B cell (primary cell): ENCODE data around the gene MIR17HG. TPM values are rescaled to one million over a fixed set of nuclear protein-coding genes. Genes with fewer than 3 reads are reported as not detected.

Source experiments
- ATAC-seq: fragments of 200-7000 bp; cut with Tn5 transposase; one replicate; pipeline ENCODE4 v1.10.0; 2021; ENCODE audit warnings: low read depth, mild to moderate bottlenecking, moderate number of reproducible peaks, moderate library complexity
- CTCF ChIA-PET: fragments of 350-600 bp; sonication (Branson Sonifier 250); formaldehyde crosslinking; loops from one replicate; lab custom pipeline; 2021; ENCODE audit warnings: antibody characterized with exemption, inconsistent platforms; lab: Charles Lee
- POLR2A ChIA-PET: fragments of 350-600 bp; sonication (Branson Sonifier 250); formaldehyde crosslinking; loops from one replicate; lab custom pipeline; 2021; ENCODE audit warnings: antibody characterized with exemption; lab: Charles Lee
- DNase-seq: peaks from one replicate; pipeline ENCODE4 v3.0.0; 2013
- H2AFZ ChIP-seq: 2 replicates; pipeline ENCODE4 v1.6.1; 2012; ENCODE audit warnings: mild to moderate bottlenecking, low read depth, low read length; ENCODE audit not compliant: insufficient read depth, poor library complexity, severe bottlenecking
- H3K27ac ChIP-seq, 2 donors: 1 replicate in 1 of 2; 2 replicates in 1 of 2; pipeline ENCODE4 v1.5.1; 2012 to 2013; ENCODE audit warnings: low read length in 2 of 2, mild to moderate bottlenecking in 2 of 2, moderate library complexity in 1 of 2
- H3K27me3 ChIP-seq, 4 experiments: fragments of 200-600 bp in 1 of 4; sonication (generic) in 1 of 4; replicated peaks in 1 of 4; 1 replicate in 2 of 4; 2 replicates in 2 of 4; pipeline versions ENCODE4 v1.6.1 to v1.7.0; 2013 to 2016; ENCODE audit warnings: low read length in 3 of 4, mild to moderate bottlenecking in 2 of 4, mixed read lengths in 1 of 4, moderate library complexity in 1 of 4; ENCODE audit not compliant: insufficient read depth in 4 of 4, control insufficient read depth in 3 of 4; ENCODE audit errors: control extremely low read depth in 1 of 4
- H3K36me3 ChIP-seq, 2 experiments: replicated peaks in 1 of 2; 1 replicate in 1 of 2; 2 replicates in 1 of 2; pipeline versions ENCODE4 v1.6.1 to v1.7.1; 2013; ENCODE audit warnings: low read length in 1 of 2; ENCODE audit not compliant: insufficient read depth in 2 of 2, control insufficient read depth in 1 of 2; ENCODE audit errors: control extremely low read depth in 1 of 2, extremely low read depth in 1 of 2
- H3K4me1 ChIP-seq, 2 donors: fragments of 200-600 bp in 1 of 2; sonication (generic) in 1 of 2; 1 replicate in 1 of 2; 2 replicates in 1 of 2; pipeline versions ENCODE4 v1.5.1 to v1.6.1; 2013 to 2017; ENCODE audit warnings: low read length in 2 of 2; ENCODE audit not compliant: control insufficient read depth in 2 of 2, insufficient read depth in 2 of 2
- H3K4me2 ChIP-seq: replicated peaks from 2 replicates; pipeline ENCODE3; 2012; ENCODE audit warnings: mild to moderate bottlenecking, low read depth, low read length; ENCODE audit not compliant: poor library complexity, severe bottlenecking
- H3K4me3 ChIP-seq, 5 experiments: fragments of 200-600 bp in 1 of 5; sonication (generic) in 1 of 5; 1 replicate in 3 of 5; 2 replicates in 2 of 5; pipeline versions ENCODE4 v1.5.1 to v1.7.0; 2011 to 2016; ENCODE audit warnings: low read length in 4 of 5, mild to moderate bottlenecking in 4 of 5, low read depth in 2 of 5, control low read depth in 1 of 5, moderate library complexity in 1 of 5; ENCODE audit not compliant: insufficient read depth in 1 of 5; ENCODE audit errors: control extremely low read depth in 1 of 5, extremely low read depth in 1 of 5
- H3K79me2 ChIP-seq: fragments of 200-600 bp; sonication (generic); one replicate; pipeline ENCODE4 v1.6.0; 2016; ENCODE audit warnings: low read length; ENCODE audit not compliant: control insufficient read depth, insufficient read depth
- H3K9ac ChIP-seq: fragments of 200-600 bp; sonication (generic); 2 replicates; pipeline ENCODE4 v1.6.1; 2017; ENCODE audit warnings: mild to moderate bottlenecking, low read length, moderate library complexity
- H3K9me3 ChIP-seq, 3 donors: one replicate each; pipeline versions ENCODE4 v1.6.1 to v1.7.1; 2013; ENCODE audit warnings: low read length in 2 of 3; ENCODE audit not compliant: control insufficient read depth in 2 of 3, insufficient read depth in 1 of 3; ENCODE audit errors: control extremely low read depth in 1 of 3
- H4K20me1 ChIP-seq: 2 replicates; pipeline ENCODE4 v1.6.0; 2012; ENCODE audit warnings: mild to moderate bottlenecking, low read length; ENCODE audit not compliant: insufficient read depth, control insufficient read depth, poor library complexity, severe bottlenecking
- H3K27ac Mint-ChIP-seq: one replicate; pipeline ENCODE4 v1.8.0; 2021; ENCODE audit warnings: mixed read lengths
- H3K27me3 Mint-ChIP-seq: one replicate; pipeline ENCODE4 v1.8.0; 2021; ENCODE audit warnings: mixed read lengths
- H3K4me1 Mint-ChIP-seq: one replicate; pipeline ENCODE4 v1.8.0; 2021; ENCODE audit warnings: mixed read lengths
- H3K4me3 Mint-ChIP-seq: one replicate; pipeline ENCODE4 v1.8.0; 2021; ENCODE audit warnings: mixed read lengths
- H3K9me3 Mint-ChIP-seq: one replicate; pipeline ENCODE4 v1.8.0; 2022; ENCODE audit warnings: mixed read lengths; ENCODE audit not compliant: insufficient read depth
- EZH2 ChIP-seq: IDR thresholded peaks from 2 replicates; pipeline ENCODE4 v1.6.1; 2012; ENCODE audit warnings: borderline replicate concordance, low read depth, mild to moderate bottlenecking, moderate library complexity, low read length; ENCODE audit not compliant: insufficient read depth, poor library complexity, severe bottlenecking
- WGBS: methylation state at CpG from one replicate; pipeline ENCODE4 v1.1.5; 2013; ENCODE audit warnings: missing lambda C conversion rate; ENCODE audit not compliant: insufficient coverage; 5-methylcytosine and 5-hydroxymethylcytosine counted together
- intact Hi-C: fragments of 100-400 bp; cut with micrococcal nuclease; formaldehyde crosslinking; loops from one replicate; pipeline ENCODE4 v1.10.0; 2022
- polyA plus RNA-seq: library from polyadenylated mRNA; depleted of rRNA; stranded (reverse); fragments of >200 nt; gene quantifications from 2 replicates; pipeline ENCODE4 v1.2.3, GENCODE V29; 2012
- total RNA-seq, 2 donors: library from RNA; stranded (reverse); fragments of 120-200 nt in 1 of 2; gene quantifications; 1 replicate in 1 of 2; 2 replicates in 1 of 2; pipeline versions ENCODE4 v1.2.3 to v1.2.4, GENCODE V29; 2013 to 2022
- TF ChIP-seq, protein P1 (sequence below): fragments of 200-600 bp; IDR thresholded peaks from one replicate; pipeline ENCODE4 v1.8.0; 2022; ENCODE audit warnings: antibody characterized with exemption, mild to moderate bottlenecking

The MIR17HG gene
- total and polyA plus RNA-seq, 2 donors (not counting 1 experiment from before 2014, with no cell fraction given): 6.0 to 17.1 TPM

- Histone ChIP-seq H3K4me3 (no peak overlapping the region), H3K9me3 (no peaks in the 10 kb centered on the region), H3K79me2 (no peaks in the 10 kb centered on the region), H3K36me3 (no peaks in the 10 kb centered on the region), H3K27ac (no peak overlapping the region), H3K4me2 (no peak overlapping the region), H2AFZ (no peak overlapping the region), H3K27me3 (no peaks in the 10 kb centered on the region), H3K9ac (no peak overlapping the region), H4K20me1 (no peaks in the 10 kb centered on the region), H3K4me1 (no peaks in the 10 kb centered on the region)
- no peak overlapping the region for H3K27ac Mint-ChIP-seq
- POLR2A ChIA-PET: no interaction called here
- ATAC-seq (no peak), DNase-seq (no peak)
- no peaks in the 10 kb centered on the region for H3K27me3 Mint-ChIP-seq
- peaks cover 8% of the 10 kb centered on the region for H3K4me1 Mint-ChIP-seq
- intact Hi-C loops: no loop called here
- CTCF ChIA-PET: no interaction called here
- WGBS: no CpG with 5 or more reads among the region's 1 CpG
- H3K9me3 Mint-ChIP-seq: no peaks in the 10 kb centered on the region
- no peak overlapping the region for H3K4me3 Mint-ChIP-seq
- no peak for TF ChIP-seq EZH2
- TF ChIP-seq, protein P1, sequence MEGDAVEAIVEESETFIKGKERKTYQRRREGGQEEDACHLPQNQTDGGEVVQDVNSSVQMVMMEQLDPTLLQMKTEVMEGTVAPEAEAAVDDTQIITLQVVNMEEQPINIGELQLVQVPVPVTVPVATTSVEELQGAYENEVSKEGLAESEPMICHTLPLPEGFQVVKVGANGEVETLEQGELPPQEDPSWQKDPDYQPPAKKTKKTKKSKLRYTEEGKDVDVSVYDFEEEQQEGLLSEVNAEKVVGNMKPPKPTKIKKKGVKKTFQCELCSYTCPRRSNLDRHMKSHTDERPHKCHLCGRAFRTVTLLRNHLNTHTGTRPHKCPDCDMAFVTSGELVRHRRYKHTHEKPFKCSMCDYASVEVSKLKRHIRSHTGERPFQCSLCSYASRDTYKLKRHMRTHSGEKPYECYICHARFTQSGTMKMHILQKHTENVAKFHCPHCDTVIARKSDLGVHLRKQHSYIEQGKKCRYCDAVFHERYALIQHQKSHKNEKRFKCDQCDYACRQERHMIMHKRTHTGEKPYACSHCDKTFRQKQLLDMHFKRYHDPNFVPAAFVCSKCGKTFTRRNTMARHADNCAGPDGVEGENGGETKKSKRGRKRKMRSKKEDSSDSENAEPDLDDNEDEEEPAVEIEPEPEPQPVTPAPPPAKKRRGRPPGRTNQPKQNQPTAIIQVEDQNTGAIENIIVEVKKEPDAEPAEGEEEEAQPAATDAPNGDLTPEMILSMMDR: no peak
Measured at GRCh38 chr13:91328726-91329125, 18.8 kb upstream of the MIR17HG start.

DNA sequence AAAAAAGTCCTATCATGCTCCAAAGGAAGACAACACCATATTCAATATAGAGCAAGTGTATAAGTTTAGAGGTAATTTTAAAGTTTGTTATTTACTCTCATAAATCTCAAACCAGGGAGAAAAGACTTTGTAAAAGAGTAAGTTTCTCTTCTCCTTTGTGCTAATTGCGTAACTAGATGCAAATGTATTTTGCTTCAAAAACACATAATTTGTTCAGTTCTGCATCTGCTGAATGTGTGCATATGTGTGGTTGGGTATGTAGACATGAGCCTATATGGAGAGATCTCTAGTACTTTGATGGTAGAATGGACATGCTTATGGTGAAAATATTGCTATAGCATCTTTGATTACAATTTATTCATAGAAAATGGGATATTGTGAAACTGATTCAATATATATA lies 17.8 kb upstream of the MIR17HG start:
- no peak overlapping the region for H3K4me3 Mint-ChIP-seq
- ChIA-PET CTCF (no interaction called here), POLR2A (no interaction called here)
- Histone ChIP-seq H3K36me3 (no peaks in the 10 kb centered on the region), H3K4me1 (no peaks in the 10 kb centered on the region), H2AFZ (no peak overlapping the region), H4K20me1 (no peaks in the 10 kb centered on the region), H3K27me3 (no peaks in the 10 kb centered on the region), H3K4me2 (no peak overlapping the region), H3K27ac (no peak overlapping the region), H3K4me3 (no peak overlapping the region), H3K9ac (no peak overlapping the region), H3K9me3 (no peaks in the 10 kb centered on the region), H3K79me2 (no peaks in the 10 kb centered on the region)
- DNase-seq: no peak
- no peaks in the 10 kb centered on the region for H3K9me3 Mint-ChIP-seq
- WGBS: no CpG with 5 or more reads among the region's 1 CpG
- H3K27ac Mint-ChIP-seq: no peak overlapping the region
- intact Hi-C loops: no loop called here
- no peaks in the 10 kb centered on the region for H3K27me3 Mint-ChIP-seq
- ATAC-seq: no peak
- peaks cover 8% of the 10 kb centered on the region for H3K4me1 Mint-ChIP-seq
- TF ChIP-seq EZH2: no peak
- TF ChIP-seq, protein P1: no peak
